T-helper 1 cell treated with Interleukin-12 subunit alpha and Interleukin-12 subunit beta and Interleukin-4 antibody, amounts not matched to agents 30 ng/mL and 1 ng/mL, for 36 hours (primary cell): ENCODE results near the gene LAMA5. TPM values are rescaled to one million over a fixed set of nuclear protein-coding genes. Genes with fewer than 3 reads are reported as not detected.

ENCODE experiments used
- intact Hi-C: fragments of 100-400 bp; cut with micrococcal nuclease; formaldehyde crosslinking; loops from one replicate; pipeline ENCODE4 v1.15.1; 2024
- total RNA-seq: library from RNA; stranded (reverse); gene quantifications from 2 replicates; pipeline ENCODE4 v1.2.3, GENCODE V29; 2022

LAMA5 gene
- total RNA-seq, 1 donor from 2014 or later = 0.76 TPM

DNA sequence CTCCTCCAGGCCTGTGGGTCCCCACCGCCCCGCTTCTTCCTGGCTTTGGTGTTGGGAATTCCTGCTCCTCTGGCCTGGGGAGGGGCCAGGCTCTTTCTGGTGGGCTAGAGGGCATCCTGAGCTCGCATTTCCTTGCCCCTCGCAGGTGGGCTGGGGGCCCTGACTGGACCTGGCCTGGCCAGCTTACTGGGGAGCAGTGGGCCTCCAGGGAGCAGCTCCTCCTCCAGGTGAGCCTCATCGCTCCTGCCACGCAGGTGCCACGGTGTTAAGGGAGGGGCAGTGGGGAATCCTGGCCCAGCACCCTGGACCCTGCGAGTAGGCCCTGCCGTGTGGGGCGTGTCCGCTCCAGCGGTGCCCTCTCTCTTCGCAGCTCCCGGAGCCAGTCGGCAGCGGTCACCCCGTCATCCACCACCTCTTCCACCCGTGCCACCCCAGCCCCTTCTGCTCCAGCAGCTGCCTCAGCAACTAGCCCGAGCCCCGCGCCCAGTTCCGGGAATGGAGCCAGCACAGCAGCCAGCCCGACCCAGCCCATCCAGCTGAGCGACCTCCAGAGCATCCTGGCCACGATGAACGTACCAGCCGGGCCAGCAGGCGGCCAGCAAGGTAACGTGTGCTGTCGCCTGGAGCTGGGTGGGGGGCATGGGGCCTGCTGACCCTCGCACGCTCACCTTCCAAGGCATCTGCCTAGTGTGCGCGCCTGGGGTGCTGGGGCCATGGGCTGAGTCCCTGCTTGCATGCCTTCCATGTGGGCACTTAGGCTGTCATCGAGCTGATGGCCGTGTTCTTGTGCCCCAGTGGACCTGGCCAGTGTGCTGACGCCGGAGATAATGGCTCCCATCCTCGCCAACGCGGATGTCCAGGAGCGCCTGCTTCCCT is 59.6 kb downstream of the LAMA5 start:
- intact Hi-C loops = no loop called here

DNA sequence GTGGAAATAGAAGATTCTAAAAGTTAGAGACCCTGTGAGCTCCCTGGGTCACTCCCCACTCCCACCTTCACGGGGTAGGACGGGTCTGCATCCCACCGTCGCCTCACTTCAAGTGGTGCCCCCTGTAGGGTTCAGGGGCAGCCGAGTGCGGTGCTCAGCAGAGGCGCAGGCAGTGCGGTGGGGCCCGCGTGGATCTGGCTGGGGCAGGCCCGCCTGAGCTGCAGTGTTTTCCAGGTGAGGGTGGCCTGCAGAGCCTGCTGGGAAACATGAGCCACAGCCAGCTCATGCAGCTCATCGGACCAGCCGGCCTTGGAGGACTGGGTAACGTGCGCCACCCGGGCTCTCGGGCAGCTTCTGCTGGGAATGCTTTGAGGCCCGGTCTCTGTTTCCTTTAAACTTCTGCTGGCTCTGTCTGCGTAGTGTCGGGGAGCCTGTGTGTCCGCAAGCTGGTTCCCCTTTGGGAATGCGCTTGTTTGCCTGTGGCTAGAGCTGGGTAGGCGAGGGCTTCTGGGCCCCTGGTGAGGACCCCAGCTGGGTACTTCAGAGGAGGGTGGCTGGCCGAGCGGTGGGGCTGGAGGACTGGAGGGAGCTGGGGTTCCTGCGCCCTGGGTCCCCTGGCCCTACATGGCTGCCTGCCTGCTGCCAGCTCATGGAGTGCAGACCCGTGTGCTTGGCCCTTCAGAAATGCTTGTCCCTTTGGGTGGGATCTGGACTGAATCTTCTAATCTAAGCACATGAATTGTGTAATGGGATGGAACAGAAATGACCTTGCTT is 60.5 kb downstream of the LAMA5 start:
- intact Hi-C loops = no loop called here

DNA sequence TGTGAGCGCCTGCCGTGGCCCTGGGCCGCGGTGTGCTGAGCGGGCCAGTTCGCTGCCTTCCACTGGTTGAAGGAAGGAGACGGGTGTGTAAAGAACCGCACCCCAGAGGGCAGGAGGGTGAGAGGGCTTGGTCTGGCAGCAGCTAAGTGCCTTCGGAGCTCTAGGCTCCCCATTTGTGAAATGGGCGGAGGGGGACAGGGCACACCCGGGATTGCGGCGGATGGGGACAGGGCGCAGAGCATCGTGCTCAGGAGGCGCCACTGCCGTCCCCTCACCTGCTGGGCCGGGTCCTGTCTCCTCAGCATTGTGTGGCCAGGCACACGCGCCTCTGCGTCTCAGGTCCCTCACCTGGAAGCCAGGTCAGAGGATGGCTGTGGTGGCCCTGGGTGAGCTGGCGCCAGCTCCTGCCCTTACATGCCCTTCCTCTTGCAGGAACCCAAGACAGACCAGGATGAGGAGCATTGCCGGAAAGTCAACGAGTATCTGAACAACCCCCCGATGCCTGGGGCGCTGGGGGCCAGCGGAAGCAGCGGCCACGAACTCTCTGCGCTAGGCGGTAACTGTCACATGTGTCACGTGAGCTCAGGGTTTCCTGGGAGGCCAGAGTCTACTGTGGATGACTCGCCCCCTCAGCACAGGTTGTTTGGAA is 61.2 kb downstream of the LAMA5 start:
- intact Hi-C loops = no loop called here

DNA sequence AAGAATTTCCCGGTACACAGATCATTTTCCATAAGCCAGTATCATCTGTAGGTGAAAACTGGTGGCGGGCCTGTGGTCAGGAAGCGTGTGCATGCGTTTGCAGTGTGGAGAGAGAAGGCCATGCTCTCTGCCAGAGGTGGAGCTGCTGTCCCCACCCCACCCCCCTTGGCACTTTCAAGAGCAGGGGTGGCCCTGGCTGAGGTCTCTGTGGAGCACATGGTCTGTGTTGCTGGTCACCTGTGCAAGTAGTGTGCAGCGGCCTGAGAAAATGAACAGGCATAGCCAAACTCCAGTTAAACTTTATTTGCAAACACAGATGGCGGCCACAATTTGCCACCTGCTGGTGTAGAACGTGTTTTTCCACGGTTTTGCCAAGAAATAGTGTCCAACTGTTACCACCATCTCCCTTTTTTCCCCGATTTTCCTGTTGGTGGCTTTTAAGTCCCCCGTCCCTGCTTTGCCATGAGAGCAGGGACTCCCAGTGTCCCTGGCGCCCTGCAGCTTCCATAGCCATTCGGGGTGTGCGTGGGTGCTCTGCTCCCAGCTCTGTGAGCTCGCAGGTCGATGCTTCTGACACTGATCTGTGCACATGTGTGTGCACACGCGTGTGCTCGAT is 61.9 kb downstream of the LAMA5 start:
- intact Hi-C loops = no loop called here

DNA sequence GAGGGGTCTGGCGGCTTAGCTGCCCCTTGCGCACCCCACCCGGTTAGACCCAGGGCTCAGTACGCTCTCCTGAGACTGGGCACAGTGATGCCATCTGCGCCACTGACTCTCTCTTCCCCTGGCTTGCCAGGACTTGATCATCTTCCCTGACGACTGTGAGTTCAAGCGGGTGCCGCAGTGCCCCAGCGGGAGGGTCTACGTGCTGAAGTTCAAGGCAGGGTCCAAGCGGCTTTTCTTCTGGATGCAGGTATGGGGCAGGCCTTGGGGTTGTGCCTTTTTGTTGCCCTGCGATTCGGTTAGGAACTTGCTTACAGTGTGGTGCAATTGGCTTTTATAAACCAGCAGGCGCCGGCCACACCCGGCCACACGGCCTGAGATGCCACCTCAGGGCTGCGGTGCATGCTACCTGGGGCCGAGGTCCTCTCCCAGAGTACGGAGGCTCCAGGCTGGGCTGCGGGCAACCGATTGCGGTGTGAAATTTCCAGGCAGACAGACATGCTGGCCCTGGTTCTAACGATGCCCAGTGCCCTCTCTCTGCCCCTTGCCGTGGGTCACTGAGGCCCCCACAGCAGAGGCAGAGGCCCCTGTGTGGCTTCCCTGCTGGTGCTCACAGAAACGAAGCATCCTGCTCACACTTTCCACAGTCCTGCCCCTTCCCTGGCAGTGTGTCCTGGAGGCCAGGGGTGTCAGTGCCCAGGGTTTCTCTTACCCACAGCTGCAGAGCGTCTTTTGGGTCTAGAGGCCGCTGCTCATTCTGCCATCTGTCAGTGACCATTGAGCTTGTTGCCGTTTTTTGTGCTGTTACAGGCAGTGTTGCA is 62.6 kb downstream of the LAMA5 start:
- intact Hi-C loops = loop anchor here (5.0 kb wide), 4 partner anchors 63 to 558 kb away; partner anchors contain the start of genes LAMA5 and TCFL5

DNA sequence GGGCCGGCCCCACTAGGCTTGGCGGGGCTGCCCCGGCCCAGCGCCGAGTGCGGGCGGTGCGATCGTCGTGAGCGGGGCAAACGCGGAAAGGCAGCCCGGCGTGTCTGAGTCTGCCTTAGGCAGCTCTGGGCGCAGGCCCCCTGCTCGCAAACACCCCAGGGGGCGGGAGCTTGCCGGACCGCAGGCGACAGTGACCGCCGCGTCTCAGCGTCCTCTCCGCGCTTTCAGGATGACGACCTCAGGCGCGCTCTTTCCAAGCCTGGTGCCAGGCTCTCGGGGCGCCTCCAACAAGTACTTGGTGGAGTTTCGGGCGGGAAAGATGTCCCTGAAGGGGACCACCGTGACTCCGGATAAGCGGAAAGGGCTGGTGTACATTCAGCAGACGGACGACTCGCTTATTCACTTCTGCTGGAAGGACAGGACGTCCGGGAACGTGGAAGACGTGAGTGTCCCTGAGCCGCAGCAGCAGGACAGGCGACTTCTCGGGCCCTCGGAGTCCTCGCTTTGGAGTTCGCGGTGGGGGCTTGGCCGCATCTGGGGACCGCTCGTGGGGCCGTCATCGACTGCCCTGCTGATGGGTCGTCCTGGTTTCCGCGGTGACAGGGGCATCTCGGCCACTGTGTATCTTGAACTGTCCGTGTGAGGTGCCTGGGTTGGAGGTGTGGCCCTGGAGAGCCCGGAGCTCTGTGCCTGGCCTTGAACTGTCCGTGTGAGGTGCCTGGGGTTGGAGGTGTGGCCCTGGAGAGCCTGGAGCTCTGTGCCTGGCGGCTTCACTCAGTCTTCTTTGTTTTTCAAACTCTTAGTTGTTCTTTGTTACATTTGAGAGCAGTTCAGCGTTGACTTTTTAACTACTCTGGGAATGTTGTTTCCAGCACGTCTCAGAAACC is 63.5 kb downstream of the LAMA5 start:
- intact Hi-C loops = loop anchor here (2.0 to 5.0 kb wide), 7 partner anchors 64 to 623 kb away; partner anchors contain the start of genes DIDO1, LAMA5, SLCO4A1 and TCFL5

DNA sequence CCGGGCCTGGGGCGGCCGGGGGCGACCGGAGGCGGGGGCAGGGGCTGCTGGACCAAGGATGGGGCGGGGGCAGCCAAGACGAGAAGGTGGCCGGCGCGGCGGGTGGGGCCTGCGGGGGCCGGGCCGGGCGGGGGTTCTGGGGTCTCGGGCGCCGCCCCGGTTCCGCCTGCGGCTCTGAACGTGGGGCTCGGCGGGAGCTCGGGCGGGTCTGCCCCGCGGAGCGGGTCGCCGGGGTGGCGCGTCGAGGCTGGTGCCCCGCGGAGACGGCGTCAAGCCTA is 64.1 kb downstream of the LAMA5 start:
- intact Hi-C loops = loop anchor here (2.0 to 5.0 kb wide), 7 partner anchors 64 to 624 kb away; partner anchors contain the start of genes DIDO1, LAMA5, SLCO4A1 and TCFL5

DNA sequence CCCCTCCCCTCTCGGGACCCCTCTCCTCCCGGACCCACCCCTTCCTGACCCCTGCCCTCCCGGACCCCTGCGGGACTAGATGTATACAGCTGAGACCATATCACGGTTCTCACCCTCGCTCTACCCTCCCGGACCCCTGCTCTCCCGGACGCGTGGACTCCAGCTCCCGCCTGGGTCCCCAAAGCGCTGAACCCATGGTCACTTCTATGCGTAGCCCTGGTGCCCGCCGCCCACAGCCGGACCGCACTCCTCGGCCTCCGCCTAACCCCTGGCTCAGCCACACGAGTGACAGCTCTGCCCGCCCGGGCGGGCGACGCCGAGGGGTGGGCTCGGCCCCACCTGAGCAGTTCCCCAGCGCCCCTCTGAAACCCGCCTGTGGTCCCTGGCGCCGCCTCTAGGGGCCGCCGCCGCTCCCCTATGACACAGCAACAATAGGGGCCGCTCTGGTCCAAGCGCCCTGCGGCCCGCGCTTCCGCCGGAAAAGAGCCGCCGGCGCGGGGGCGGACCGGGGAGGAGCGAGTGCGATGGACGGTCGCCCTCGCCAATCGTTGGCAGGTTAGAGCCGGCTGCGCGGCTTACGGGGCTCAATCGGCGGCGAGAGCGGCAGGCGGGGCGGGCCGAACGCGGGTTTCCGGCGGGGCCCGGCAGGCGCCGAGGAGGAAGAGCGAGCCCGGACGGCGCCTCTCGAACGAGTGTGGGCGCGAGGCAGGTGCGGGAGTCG is 64.6 kb downstream of the LAMA5 start, which contains the start of gene ADRM1:
Gene ADRM1, plus strand, starts transcription at position 657 of the 721 bp plus-strand sequence. CDS start 572 bp downstream, outside the sequence.
- intact Hi-C loops = loop anchor here (1.0 to 5.0 kb wide), 19 partner anchors 19 to 624 kb away; partner anchors contain the start of genes CABLES2, DIDO1, LAMA5 and OSBPL2

DNA sequence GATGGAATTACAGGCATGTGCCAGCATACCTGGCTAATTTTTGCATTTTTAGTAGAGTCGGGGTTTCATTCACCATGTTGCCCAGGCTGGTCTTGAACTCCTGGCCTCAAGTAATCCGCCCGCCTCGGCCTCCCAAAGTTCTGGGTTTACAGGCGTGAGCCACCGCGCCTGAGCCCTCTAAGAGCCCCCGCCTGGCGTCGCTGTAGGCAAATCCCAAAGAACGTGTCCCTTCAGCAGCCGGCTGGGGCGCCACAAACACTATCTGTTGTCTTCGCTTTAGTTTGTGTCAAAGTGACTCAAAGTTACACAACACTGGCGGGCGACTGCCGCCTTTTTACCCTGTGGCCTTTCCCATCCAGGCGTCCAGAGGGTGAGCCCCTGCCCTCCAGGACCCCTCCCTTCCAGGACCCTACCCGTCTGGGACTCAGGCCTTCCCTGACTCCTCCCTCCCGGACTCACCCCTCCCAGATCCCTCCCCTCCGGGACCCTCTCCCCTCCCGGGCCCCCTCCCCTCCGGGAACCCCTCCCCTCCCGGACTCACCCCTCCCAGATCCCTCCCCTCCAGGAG is 65.3 kb downstream of the LAMA5 start:
- intact Hi-C loops = loop anchor here (1.0 to 5.0 kb wide), 20 partner anchors 19 to 625 kb away; partner anchors contain the start of genes CABLES2, DIDO1, LAMA5 and OSBPL2

DNA sequence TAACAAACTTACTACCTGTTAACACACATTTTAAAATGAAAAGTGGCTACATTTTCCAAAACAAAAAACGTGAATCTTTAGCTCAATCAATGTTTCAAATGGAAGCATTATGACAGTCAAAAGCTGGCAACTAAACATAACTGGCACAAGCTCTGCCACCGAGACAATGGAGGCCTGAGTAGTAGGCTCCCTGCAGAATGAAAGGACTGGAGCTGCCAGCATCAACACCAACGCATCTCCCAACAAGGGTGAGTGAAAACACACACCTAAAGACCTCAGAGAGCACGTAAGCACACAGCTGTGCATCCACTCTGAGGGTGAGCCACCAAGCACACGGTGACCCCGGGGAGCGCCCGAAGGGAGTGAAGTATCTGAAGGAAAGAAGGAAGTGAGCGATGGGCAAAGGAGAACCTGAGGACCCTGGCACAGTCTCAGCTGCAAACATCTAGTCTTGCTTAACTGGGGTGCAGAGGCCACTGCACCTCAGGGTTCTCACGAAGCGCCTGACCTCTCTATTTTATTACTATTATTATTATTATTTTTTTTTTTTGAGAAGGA is 65.9 kb downstream of the LAMA5 start:
- intact Hi-C loops = loop anchor here (1.0 to 5.0 kb wide), 5 partner anchors 66 to 561 kb away; partner anchors contain the start of genes LAMA5 and TCFL5

DNA sequence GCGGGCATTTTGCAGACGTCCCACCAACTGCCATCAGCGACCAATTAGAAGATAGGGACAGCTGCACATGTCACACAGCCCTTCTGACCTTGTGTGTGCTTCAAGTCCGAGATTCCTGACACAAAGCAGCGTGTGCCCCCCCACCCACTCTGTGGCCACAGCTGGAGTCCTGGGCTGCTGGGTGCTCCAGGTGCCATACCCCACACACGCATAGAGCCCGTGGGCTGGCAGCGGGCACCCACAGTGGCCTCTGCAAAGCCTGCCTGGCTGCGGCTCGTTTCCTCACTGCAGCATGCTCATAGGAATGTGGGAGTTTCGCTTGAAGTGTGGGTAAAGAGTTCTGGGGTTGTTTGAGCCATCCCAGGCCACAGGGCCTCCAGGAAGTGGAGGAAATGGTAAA is 66.8 kb downstream of the LAMA5 start:
- intact Hi-C loops = loop anchor here (5.0 kb wide), 4 partner anchors 67 to 562 kb away; partner anchors contain the start of genes LAMA5 and TCFL5

DNA sequence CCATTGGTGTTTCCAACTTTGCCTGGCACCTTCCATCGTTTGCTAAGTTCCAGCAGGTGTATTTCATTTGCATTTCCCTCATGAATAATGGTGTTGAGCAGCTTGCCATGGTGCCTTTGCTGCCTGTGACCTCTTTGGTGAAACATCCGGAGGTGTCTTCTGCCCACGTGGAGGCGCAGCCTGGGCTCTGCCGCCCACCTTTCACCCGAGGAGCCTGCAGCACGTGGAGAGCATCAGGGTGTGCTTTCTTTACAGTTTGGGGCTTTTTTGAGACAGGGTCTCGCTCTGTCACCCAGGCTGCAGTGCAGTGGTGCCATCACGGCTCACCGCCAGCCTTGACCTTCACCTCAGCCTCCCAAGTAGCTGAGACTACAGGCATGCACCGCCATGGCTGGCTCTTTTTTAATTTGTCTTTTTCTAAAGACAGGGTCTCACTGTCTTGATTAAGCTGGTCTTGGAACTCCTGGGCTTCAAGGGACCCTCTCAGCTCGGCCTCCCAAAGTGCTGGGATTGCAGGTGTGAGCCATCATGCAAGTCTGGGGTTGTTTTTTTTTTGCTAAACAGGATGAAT is 67.4 kb downstream of the LAMA5 start:
- intact Hi-C loops = loop anchor here (5.0 kb wide), 4 partner anchors 68 to 563 kb away; partner anchors contain the start of genes LAMA5 and TCFL5

DNA sequence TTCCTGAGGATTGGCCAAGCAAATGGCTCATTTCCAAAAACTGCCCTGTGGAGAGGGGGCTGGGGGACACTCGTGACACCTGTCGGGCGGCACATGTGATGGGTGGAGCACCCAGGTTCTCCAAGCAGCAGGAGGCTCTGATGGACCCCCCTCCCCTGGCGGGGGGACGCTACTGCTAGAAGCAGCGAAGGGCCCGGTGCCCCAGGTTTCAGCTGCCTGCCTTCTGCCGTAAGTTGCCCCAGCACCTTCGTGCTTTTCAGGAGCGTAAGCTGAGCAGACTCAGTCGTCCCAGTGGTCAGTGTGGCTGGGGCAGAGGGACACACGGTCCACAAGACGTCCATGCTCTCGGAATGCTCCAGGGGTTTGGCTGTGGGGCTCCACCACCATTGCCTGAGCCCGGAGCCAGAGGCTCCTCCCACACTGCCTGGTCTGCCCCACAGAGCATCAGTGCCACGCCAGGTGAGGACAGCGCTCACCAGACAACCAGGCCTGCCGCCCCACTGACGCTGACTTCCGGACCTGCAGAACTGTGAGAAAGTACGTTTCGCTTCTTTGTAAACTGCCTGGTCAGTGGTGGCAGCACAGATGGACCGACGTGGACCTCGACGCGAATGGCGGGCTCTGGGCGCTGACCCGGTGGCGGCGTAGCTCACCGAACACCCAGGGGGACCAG is 68.4 kb downstream of the LAMA5 start:
- intact Hi-C loops = no loop called here

DNA sequence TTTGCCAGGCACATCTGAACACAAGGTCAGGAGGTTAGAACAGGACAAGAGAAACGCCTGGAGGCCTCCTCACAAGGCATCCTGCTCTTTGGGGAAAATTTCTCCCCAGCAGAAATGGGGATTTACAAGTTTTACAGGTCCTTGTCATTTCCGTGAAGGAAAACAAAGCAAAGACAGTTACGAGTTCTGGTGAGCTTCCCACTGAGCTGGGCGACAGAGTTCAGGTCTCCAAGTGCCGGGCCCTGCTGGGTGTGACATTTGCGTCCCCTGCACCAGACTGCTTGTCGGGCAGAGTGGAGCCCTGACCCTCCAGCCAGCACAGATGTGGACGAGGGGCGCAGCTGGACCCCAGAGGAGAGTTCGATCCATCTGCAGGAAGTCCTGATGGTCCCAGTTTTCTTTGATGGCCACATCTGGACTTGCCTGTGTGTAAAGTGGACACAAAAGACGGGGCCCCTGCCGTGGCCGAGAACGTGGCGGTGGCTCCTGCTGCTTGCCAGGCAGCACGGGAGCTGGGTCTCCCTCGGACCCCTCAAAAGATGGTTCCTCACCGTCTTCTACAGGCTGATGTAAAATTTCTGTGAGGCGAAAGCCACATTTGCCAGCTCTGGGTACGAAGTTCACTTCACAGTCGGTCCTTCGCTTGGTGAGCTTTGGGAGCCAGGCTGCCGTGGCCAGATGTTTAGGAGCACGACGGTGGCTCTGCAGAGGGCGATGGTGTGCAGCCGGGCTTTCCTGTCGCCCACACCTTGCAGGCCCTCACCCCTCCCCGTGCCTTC is 69.5 kb downstream of the LAMA5 start:
- intact Hi-C loops = no loop called here

DNA sequence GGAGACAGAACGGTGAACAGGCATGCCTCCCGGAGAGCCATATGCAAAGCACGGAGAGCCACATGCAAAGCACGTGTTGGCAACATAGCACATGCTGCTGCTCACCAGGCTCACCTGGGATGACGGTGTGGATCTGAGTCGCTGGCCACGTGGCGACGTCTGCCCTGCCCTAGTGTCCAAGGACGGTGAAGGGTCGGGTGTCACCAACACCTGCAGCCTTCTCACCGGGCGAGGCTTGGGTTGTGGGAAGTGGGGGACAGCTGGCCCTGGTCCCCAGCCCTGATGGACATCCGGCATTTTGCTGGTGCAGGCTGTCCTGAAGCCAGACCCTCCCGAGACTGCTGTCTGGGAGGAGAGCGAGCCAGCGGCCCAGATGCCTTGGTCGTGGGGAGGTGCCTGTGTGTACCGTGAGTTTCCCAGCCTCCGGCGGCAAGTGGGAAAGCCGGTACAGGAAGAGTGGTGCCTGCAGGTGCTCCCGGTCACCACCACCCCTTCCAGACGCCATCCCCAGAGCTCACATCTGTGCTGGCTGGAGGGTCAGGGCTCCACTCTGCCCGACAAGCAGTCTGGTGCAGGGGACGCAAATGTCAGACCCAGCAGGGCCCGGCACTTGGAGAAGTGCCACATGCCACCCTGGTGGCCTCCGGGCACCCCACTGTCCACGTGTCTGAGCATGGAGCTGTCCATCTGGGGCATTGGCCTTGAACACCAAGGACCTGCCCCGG is 70.2 kb downstream of the LAMA5 start:
- intact Hi-C loops = no loop called here
